Choroid plexus epithelial cell (primary cell): ENCODE data around the gene CSF1.
A peak's percentile ranks its signal among the peaks of the same experiment; 100 is the strongest.

Source experiments
- DNase-seq: peaks from one replicate; pipeline ENCODE4 v3.0.0-alpha.2; 2010; ENCODE audit warnings: low read depth
- H3K4me3 ChIP-seq: 2 replicates; pipeline ENCODE4 v1.5.1; 2011; ENCODE audit warnings: low read depth, mild to moderate bottlenecking, control low read depth, low read length, moderate library complexity
- CTCF ChIP-seq: conservative IDR thresholded peaks from 2 replicates; pipeline ENCODE4 v1.5.1; 2011; ENCODE audit warnings: low read depth, mild to moderate bottlenecking, control low read depth, inconsistent platforms, low read length, moderate library complexity

The CSF1 gene

GRCh38 chr1:109923946-109924275 is 13.3 kb downstream of the CSF1 start:
- TF ChIP-seq CTCF: no peak
- DNase-seq: no peak
- no peak overlapping the region for H3K4me3 ChIP-seq

- TF ChIP-seq CTCF: no peak
- no peak overlapping the region for H3K4me3 ChIP-seq
- DNase-seq: no peak
Measured at GRCh38 chr1:109924316-109924715, 13.7 kb downstream of the CSF1 start.

- TF ChIP-seq CTCF: no peak
- no peak overlapping the region for H3K4me3 ChIP-seq
- DNase-seq: no peak
Measured at GRCh38 chr1:109925159-109925990, 14.7 kb downstream of the CSF1 start.

- peak; percentile 55 for DNase-seq
- no peak for TF ChIP-seq CTCF
Measured at GRCh38 chr1:109926662-109927300, 16.1 kb downstream of the CSF1 start.

GRCh38 chr1:109927356-109927755 is 16.7 kb downstream of the CSF1 start:
- no peak for TF ChIP-seq CTCF

More at GRCh38 chr1:109926662-109927300, 16.1 kb downstream of the CSF1 start:
- H3K4me3 ChIP-seq: no peak overlapping the region

GRCh38 chr1:109927911-109928321 is 17.3 kb downstream of the CSF1 start:
- H3K4me3 ChIP-seq: no peak overlapping the region
- peak; percentile 92 for DNase-seq
- no peak for TF ChIP-seq CTCF

More at GRCh38 chr1:109927356-109927755, 16.7 kb downstream of the CSF1 start:
- no peak overlapping the region for H3K4me3 ChIP-seq
- DNase-seq: no peak

GRCh38 chr1:109928591-109929111 is 18.0 kb downstream of the CSF1 start:
- H3K4me3 ChIP-seq: no peak overlapping the region
- peak; percentile 83 for DNase-seq
- no peak for TF ChIP-seq CTCF
